Activated CD4-positive, alpha-beta T cell treated with anti-CD3 and anti-CD28 coated beads for 36 hours (primary cell): Measurements from ENCODE around the gene PRR3. TPM values are rescaled to one million over a fixed set of nuclear protein-coding genes. Genes with fewer than 3 reads are reported as not detected.

ENCODE experiments used
- ATAC-seq: fragments of 200-7000 bp; cut with Tn5 transposase; one replicate; pipeline ENCODE4 v1.10.0; 2021; ENCODE audit warnings: mild to moderate bottlenecking, moderate library complexity
- CTCF ChIA-PET: fragments of 350-600 bp; sonication (Branson Sonifier 250); formaldehyde crosslinking; loops from one replicate; lab custom pipeline; 2021; ENCODE audit warnings: antibody characterized with exemption; lab: Charles Lee
- POLR2A ChIA-PET: fragments of 350-600 bp; sonication (Branson Sonifier 250); formaldehyde crosslinking; loops from one replicate; lab custom pipeline; 2021; ENCODE audit warnings: antibody characterized with exemption, inconsistent platforms; lab: Charles Lee
- DNase-seq: peaks from one replicate; pipeline ENCODE4 v3.0.0-alpha.2; 2020
- H3K27ac Mint-ChIP-seq: one replicate; pipeline ENCODE4 v1.8.0; 2021; ENCODE audit warnings: mixed read lengths
- H3K27me3 Mint-ChIP-seq: one replicate; pipeline ENCODE4 v1.8.0; 2021; ENCODE audit warnings: mixed read lengths
- H3K36me3 Mint-ChIP-seq: one replicate; pipeline ENCODE4 v1.8.0; 2021; ENCODE audit warnings: low read depth, mixed read lengths
- H3K4me1 Mint-ChIP-seq: one replicate; pipeline ENCODE4 v1.8.0; 2021; ENCODE audit warnings: mixed read lengths
- H3K4me3 Mint-ChIP-seq: one replicate; pipeline ENCODE4 v1.8.0; 2021; ENCODE audit warnings: mild to moderate bottlenecking, moderate library complexity, mixed read lengths
- H3K9me3 Mint-ChIP-seq: one replicate; pipeline ENCODE4 v1.8.0; 2021; ENCODE audit warnings: low read depth, mixed read lengths
- intact Hi-C, 2 experiments: fragments of 100-400 bp; cut with DNase I in 1 of 2; cut with micrococcal nuclease in 1 of 2; formaldehyde crosslinking; loops; one replicate each; pipeline versions ENCODE4 v1.14.2 to v1.15.1; 2022 to 2024; cut with DNase I, micrococcal nuclease
- total RNA-seq, 2 experiments: library from RNA; stranded (reverse); gene quantifications; one replicate each; pipeline ENCODE4 v1.2.3, GENCODE V29; 2021

The PRR3 gene
- total RNA-seq, 2 experiments from 2014 or later, result 29.4 to 45.8 TPM

DNA sequence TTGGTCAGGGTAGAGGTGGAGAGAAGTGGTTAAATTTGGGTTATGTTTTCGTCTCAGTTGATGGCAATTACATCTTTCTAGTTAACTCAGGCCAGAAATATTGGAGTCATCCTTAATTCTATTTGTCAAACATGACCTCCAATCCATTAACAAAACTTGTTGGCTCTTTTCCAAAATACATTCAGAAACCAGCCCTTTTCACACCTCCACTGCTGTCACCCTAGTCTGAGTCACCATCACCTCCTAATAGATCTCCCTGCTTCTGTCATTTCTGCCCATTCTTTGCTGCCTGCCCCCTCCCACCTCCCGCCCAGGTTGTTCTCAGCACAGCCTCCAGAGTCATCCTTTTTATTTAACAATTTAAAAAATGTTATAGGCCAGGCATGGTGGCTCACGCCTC is 11.2 kb downstream of the PRR3 start:
- Mint-ChIP-seq H3K27me3 (no peaks in the 10 kb centered on the region), H3K4me1 (peaks cover 45% of the 10 kb centered on the region), H3K27ac (no peak overlapping the region), H3K36me3 (peaks cover 20% of the 10 kb centered on the region), H3K9me3 (no peaks in the 10 kb centered on the region), H3K4me3 (no peak overlapping the region)
- CTCF ChIA-PET, result interaction anchor here (2.6 kb wide), 1 partner anchor 87 kb away, joined by 8 read pairs; no protein-coding TSS in a partner anchor
- DNase-seq (peak; percentile 70), ATAC-seq (peak; percentile 47)
- intact Hi-C loops, result no loop called here
- POLR2A ChIA-PET, result no interaction called here

DNA sequence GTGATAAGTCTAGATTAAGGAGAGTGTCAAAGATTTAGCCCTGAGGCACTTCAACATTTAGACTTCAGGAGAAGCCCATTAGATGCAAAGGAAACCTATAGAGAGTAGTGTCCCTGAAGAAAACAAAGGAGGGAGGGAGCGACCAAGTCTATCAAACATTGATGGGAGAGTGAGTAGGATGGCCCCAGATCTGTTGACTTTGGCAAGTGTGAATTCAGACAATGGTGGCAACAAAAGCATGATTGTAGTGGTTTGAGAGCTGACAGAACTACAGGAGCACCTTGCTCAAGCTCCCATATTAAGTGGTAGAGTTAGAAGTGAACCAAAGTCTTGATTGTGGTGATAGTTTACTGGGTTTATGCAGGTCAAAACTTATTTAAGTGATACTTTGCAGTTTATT is 13.2 kb downstream of the PRR3 start:
- ATAC-seq, result no peak
- intact Hi-C loops, result loop anchor here in 1 of 2 experiments (2.0 kb wide), 1 partner anchor 503 kb away; the partner anchor contains the start of gene PPP1R11
- no peak for DNase-seq
- peaks cover 27% of the 10 kb centered on the region for H3K36me3 Mint-ChIP-seq
- H3K9me3 Mint-ChIP-seq, result no peaks in the 10 kb centered on the region
- peak overlapping the region; percentile 94 for H3K4me3 Mint-ChIP-seq
- CTCF ChIA-PET, result interaction anchor here (1.0 to 2.6 kb wide), 9 partner anchors 10 to 338 kb away, joined by 3 to 14 read pairs (median 5); partner anchors contain the start of genes GTF2H4 and PRR3
- peak overlapping the region; percentile 39 for H3K27ac Mint-ChIP-seq
- H3K4me1 Mint-ChIP-seq, result peaks cover 60% of the 10 kb centered on the region
- POLR2A ChIA-PET, result interaction anchor here (1.8 to 2.1 kb wide), 3 partner anchors 12 to 45 kb away, joined by 10 to 28 read pairs (median 24); partner anchors contain the start of genes GNL1 and PRR3
- H3K27me3 Mint-ChIP-seq, result no peaks in the 10 kb centered on the region

DNA sequence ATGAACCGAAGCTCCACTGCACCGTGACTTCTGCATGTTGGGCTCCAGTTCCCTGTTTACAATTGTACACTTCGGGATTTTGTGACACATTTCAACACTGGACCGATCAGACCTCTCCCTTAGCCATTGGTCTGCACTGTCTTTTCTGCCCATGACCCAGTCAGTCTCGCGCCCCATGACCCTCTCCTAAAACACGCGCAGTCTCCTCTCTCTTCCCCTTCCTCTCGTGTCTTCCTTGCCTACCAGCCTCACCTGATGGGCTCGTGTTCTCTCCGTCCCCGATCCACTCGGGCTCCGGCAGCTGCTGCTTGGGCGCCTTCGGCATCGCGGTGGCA is 13.6 kb downstream of the PRR3 start:
- no peak for DNase-seq
- ChIA-PET CTCF (interaction anchor here (0.9 to 2.6 kb wide), 9 partner anchors 13 to 337 kb away, joined by 3 to 14 read pairs (median 6); partner anchors contain the start of genes GTF2H4 and PRR3), POLR2A (interaction anchor here (0.7 to 2.1 kb wide), 7 partner anchors 13 to 270 kb away, joined by 3 to 28 read pairs (median 7); partner anchors contain the start of genes GNL1, MDC1, MRPS18B and PPP1R10)
- intact Hi-C loops, result loop anchor here (1.0 to 2.0 kb wide), 10 partner anchors 14 to 588 kb away; partner anchors contain the start of genes GNL1 (in 2 of the 2), MRPS18B (in 2 of the 2), PPP1R10 (in 2 of the 2) and C6orf136 (in 1 of the 2)
- Mint-ChIP-seq H3K4me1 (peaks cover 62% of the 10 kb centered on the region), H3K9me3 (no peaks in the 10 kb centered on the region), H3K36me3 (peaks cover 27% of the 10 kb centered on the region), H3K27me3 (no peaks in the 10 kb centered on the region), H3K27ac (peak overlapping the region; percentile 94), H3K4me3 (peak overlapping the region; percentile 94)
- peak; percentile 6 for ATAC-seq

DNA sequence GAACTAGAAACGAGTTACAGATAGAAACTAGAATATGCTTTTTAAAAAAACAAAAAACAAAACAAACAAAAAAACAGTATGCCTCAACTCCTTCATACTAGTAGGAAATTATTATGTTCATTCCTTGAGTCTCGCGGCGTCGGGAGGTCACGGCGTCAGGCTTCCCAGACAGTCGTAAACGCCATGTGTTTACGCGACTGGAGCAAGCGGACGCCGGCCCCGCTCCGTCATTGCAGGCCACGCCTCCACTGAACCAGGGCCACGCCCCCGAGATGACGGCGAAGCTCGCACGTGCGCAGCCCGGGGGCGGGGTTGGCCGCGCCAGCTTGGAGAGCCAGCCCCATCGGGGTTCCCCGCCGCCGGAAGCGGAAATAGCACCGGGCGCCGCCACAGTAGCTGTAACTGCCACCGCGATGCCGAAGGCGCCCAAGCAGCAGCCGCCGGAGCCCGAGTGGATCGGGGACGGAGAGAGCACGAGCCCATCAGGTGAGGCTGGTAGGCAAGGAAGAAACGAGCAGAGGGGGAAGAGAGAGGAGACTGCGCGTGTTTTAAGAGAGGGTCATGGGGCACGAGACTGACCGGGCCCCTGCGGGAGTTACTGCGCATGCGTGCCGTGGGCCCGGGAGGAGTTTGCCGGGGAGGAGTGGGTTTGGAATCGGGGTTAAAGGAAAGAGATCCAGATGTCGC is 14.1 kb downstream of the PRR3 start, which contains the start of gene ABCF1:
ABCF1 (plus strand) TSS at position 368 of the 687 bp plus-strand sequence; CDS start at position 414, 46 bp downstream.
- ATAC-seq, result peak; percentile 86
- Mint-ChIP-seq H3K27ac (peak within 1 kb of the TSS; percentile 100), H3K27me3 (no peaks in the 10 kb centered on the region), H3K9me3 (no peaks in the 10 kb centered on the region), H3K4me3 (peak within 1 kb of the TSS; percentile 94), H3K4me1 (peaks cover 62% of the 10 kb centered on the region), H3K36me3 (peaks cover 27% of the 10 kb centered on the region)
- CTCF ChIA-PET, result interaction anchor here (0.9 to 2.6 kb wide), 9 partner anchors 14 to 337 kb away, joined by 3 to 14 read pairs (median 6); partner anchors contain the start of genes GTF2H4 and PRR3
- intact Hi-C loops, result loop anchor here (1.0 to 2.0 kb wide), 10 partner anchors 15 to 587 kb away; partner anchors contain the start of genes GNL1 (in 2 of the 2), MRPS18B (in 2 of the 2), PPP1R10 (in 2 of the 2) and C6orf136 (in 1 of the 2)
- DNase-seq, result peak; percentile 100
- POLR2A ChIA-PET, result interaction anchor here (0.6 to 2.1 kb wide), 9 partner anchors 13 to 271 kb away, joined by 3 to 28 read pairs (median 5); partner anchors contain the start of genes GNL1, MDC1, MRPS18B and PPP1R10

DNA sequence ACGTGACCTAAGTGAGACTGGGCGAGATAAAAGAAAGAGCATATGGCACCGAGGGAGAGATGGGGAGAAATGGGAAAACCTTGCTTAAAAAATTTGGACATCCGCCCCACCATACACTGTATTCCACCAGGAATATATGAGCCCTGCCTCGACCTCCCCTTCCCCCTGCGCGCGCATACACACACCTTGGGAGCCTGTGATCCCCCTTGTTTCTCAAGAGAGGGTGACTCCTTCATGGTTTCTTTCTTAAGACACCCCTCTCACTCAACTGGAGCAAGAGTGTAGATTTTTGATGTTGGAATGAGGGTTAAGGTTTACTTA is 14.6 kb downstream of the PRR3 start:
- H3K27me3 Mint-ChIP-seq, result no peaks in the 10 kb centered on the region
- ChIA-PET POLR2A (interaction anchor here (0.6 to 2.1 kb wide), 8 partner anchors 14 to 145 kb away, joined by 3 to 28 read pairs (median 6); partner anchors contain the start of genes GNL1, MDC1, MRPS18B and PPP1R10), CTCF (interaction anchor here (0.9 to 2.5 kb wide), 5 partner anchors 26 to 107 kb away, joined by 5 to 14 read pairs (median 6); no protein-coding TSS in a partner anchor)
- H3K4me3 Mint-ChIP-seq, result peak overlapping the region; percentile 94
- DNase-seq (no peak), ATAC-seq (no peak)
- no peaks in the 10 kb centered on the region for H3K9me3 Mint-ChIP-seq
- intact Hi-C loops, result loop anchor here (1.0 to 2.0 kb wide), 10 partner anchors 15 to 587 kb away; partner anchors contain the start of genes GNL1 (in 2 of the 2), MRPS18B (in 2 of the 2), PPP1R10 (in 2 of the 2) and C6orf136 (in 1 of the 2)
- H3K27ac Mint-ChIP-seq, result peak overlapping the region; percentile 100
- H3K4me1 Mint-ChIP-seq, result peaks cover 66% of the 10 kb centered on the region
- H3K36me3 Mint-ChIP-seq, result peaks cover 32% of the 10 kb centered on the region

DNA sequence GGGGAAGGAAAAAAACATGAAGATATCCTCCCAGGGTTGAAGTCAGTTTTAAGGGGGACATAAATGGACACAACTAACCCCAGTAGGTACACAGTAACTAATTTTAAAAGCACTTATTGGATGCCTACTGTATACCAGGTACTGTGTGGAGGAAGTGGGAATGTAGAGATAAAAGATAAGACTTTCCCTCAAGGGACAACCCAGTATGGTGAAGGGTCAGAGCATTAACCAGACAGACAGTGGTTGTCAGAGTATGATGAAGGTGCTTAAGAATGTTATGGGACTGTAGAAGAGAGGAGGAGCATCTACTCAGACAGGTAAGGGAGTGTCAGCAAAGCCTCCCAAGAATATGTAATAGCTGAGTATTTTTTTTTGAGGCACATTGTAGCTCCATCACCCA is 15.1 kb downstream of the PRR3 start:
- intact Hi-C loops, result no loop called here
- H3K36me3 Mint-ChIP-seq, result peaks cover 36% of the 10 kb centered on the region
- POLR2A ChIA-PET, result no interaction called here
- no peaks in the 10 kb centered on the region for H3K27me3 Mint-ChIP-seq
- H3K9me3 Mint-ChIP-seq, result no peaks in the 10 kb centered on the region
- ATAC-seq, result no peak
- peak overlapping the region; percentile 100 for H3K27ac Mint-ChIP-seq
- H3K4me1 Mint-ChIP-seq, result peaks cover 70% of the 10 kb centered on the region
- CTCF ChIA-PET, result no interaction called here
- no peak for DNase-seq
- peak overlapping the region; percentile 94 for H3K4me3 Mint-ChIP-seq

DNA sequence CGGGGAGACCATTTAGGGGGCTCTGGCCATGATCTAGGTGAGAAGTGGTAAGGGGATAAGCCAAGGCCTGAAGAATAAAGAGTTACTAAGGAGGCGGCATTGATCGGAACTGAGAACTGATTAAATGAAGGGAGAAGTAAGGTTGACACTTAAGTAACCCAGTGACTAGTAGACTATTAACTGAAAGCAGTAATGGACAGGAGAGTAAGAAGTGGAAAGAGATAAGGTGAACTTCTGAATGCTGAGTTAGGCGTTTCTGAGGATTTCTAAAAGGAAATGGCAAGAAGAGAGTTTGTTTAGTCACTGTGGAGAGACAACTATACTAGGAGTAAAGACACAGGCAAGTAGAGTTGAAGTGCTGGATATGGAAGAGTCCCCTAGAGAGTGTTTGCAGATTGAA is 16.0 kb downstream of the PRR3 start:
- Mint-ChIP-seq H3K9me3 (no peaks in the 10 kb centered on the region), H3K4me1 (peaks cover 72% of the 10 kb centered on the region), H3K27ac (peak overlapping the region; percentile 52), H3K27me3 (no peaks in the 10 kb centered on the region), H3K36me3 (peaks cover 46% of the 10 kb centered on the region), H3K4me3 (peak overlapping the region; percentile 94)
- intact Hi-C loops, result no loop called here
- POLR2A ChIA-PET, result interaction anchor here (0.8 to 1.1 kb wide), 2 partner anchors 10 to 16 kb away, joined by 3 read pairs; partner anchors contain the start of genes GNL1 and PRR3
- no peak for DNase-seq
- no peak for ATAC-seq
- CTCF ChIA-PET, result interaction anchor here (1.0 to 1.2 kb wide), 2 partner anchors 91 to 158 kb away, joined by 4 read pairs; no protein-coding TSS in a partner anchor

DNA sequence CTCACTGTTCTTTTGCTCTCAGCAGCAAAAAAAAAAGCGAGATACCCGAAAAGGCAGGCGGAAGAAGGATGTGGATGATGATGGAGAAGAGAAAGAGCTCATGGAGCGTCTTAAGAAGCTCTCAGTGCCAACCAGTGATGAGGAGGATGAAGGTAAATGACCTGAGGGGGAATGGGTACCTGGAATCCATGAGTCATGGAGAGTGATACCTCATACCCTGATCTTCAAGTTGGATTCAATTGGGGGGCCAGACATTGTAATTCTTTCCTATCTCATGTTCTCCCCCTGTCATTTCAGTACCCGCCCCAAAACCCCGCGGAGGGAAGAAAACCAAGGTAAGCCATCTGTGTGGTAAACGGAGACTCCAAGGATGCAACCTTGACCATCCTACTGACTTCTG is 21.0 kb downstream of the PRR3 start:
- DNase-seq (no peak), ATAC-seq (no peak)
- POLR2A ChIA-PET, result interaction anchor here (0.6 kb wide), 1 partner anchor 19 kb away, joined by 4 read pairs; no protein-coding TSS in a partner anchor
- H3K4me3 Mint-ChIP-seq, result no peak overlapping the region
- intact Hi-C loops, result no loop called here
- H3K27me3 Mint-ChIP-seq, result no peaks in the 10 kb centered on the region
- no peaks in the 10 kb centered on the region for H3K9me3 Mint-ChIP-seq
- CTCF ChIA-PET, result interaction anchor here (0.6 to 2.5 kb wide), 4 partner anchors 20 to 96 kb away, joined by 3 to 14 read pairs (median 6); no protein-coding TSS in a partner anchor
- peak overlapping the region; percentile 74 for H3K27ac Mint-ChIP-seq
- H3K36me3 Mint-ChIP-seq, result peaks cover 74% of the 10 kb centered on the region
- H3K4me1 Mint-ChIP-seq, result peaks cover 36% of the 10 kb centered on the region

DNA sequence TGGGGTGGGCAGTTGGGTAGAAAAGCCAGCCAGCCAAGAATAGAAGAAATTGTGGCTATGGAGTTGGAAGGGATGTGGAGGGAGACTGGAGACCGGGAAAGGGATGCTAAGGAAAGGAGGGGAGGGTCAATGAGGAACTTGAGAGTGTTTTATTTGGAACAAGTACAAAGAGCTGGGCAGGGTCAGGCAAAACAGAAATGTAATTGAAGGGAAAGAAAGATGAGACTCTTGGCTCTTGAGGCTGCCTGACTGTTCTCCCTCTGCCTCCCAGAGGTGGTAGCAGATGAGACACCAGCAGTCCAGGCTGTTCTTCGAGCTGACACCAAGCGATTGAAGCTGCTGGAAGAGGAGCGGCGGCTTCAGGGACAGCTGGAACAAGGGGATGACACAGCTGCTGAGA is 26.8 kb downstream of the PRR3 start:
- ATAC-seq (no peak), DNase-seq (no peak)
- no peaks in the 10 kb centered on the region for H3K9me3 Mint-ChIP-seq
- H3K36me3 Mint-ChIP-seq, result peaks cover 77% of the 10 kb centered on the region
- ChIA-PET POLR2A (interaction anchor here (1.3 kb wide), 1 partner anchor 10 kb away, joined by 3 read pairs; no protein-coding TSS in a partner anchor), CTCF (interaction anchor here (0.6 to 0.9 kb wide), 2 partner anchors 14 to 45 kb away, joined by 3 read pairs; no protein-coding TSS in a partner anchor)
- peak overlapping the region; percentile 25 for H3K27ac Mint-ChIP-seq
- no peak overlapping the region for H3K4me3 Mint-ChIP-seq
- H3K27me3 Mint-ChIP-seq, result no peaks in the 10 kb centered on the region
- intact Hi-C loops, result no loop called here
- H3K4me1 Mint-ChIP-seq, result no peaks in the 10 kb centered on the region

DNA sequence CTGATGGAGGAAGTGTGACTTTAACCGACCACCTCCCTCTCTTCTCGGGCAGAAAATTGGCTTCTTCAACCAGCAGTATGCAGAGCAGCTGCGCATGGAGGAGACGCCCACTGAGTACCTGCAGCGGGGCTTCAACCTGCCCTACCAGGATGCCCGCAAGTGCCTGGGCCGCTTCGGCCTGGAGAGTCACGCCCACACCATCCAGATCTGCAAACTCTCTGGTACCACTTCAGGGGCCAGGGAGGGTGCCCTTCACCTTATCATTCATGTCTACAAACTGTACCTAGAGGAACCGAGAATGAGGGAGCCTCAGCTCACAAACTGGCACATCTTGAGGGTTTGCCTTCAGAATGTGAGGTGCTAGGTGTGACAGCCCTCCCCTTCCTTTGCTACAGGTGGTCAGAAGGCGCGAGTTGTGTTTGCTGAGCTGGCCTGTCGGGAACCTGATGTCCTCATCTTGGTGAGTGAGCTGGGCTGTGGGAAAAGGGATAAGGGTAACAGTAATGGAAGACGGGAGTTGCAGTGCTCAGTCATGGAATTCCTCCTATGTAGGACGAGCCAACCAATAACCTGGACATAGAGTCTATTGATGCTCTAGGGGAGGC is 32.8 kb downstream of the PRR3 start:
- no peaks in the 10 kb centered on the region for H3K4me1 Mint-ChIP-seq
- no peak overlapping the region for H3K4me3 Mint-ChIP-seq
- H3K27me3 Mint-ChIP-seq, result no peaks in the 10 kb centered on the region
- peaks cover 63% of the 10 kb centered on the region for H3K36me3 Mint-ChIP-seq
- CTCF ChIA-PET, result interaction anchor here (0.6 to 2.5 kb wide), 6 partner anchors 11 to 182 kb away, joined by 3 to 6 read pairs (median 4); no protein-coding TSS in a partner anchor
- H3K27ac Mint-ChIP-seq, result no peak overlapping the region
- ATAC-seq, result no peak
- POLR2A ChIA-PET, result interaction anchor here (0.7 kb wide), 1 partner anchor 23 kb away, joined by 3 read pairs; no protein-coding TSS in a partner anchor
- no peak for DNase-seq
- no peaks in the 10 kb centered on the region for H3K9me3 Mint-ChIP-seq
- intact Hi-C loops, result no loop called here
